Activated naive CD4-positive, alpha-beta T cell treated with anti-CD3 and anti-CD28 coated beads, Interleukin-2, amount 10 ng/mL, durations not matched to agents 7 days and 5 days (primary cell): ENCODE results near the gene AP3S1.
A peak's percentile ranks its signal among the peaks of the same experiment; 100 is the strongest.
"Not testable (repeated sequence)": the region's sequence is repeated elsewhere in the genome, so short reads cannot be mapped to it uniquely, and the experiment has no call there.

Experiments
- CTCF ChIA-PET: fragments of 350-600 bp; sonication (Branson Sonifier 250); formaldehyde crosslinking; loops from one replicate; lab custom pipeline; 2021; ENCODE audit warnings: antibody characterized with exemption; lab: Charles Lee
- DNase-seq: peaks from one replicate; pipeline ENCODE4 v3.0.0-alpha.2; 2020
- H3K27ac Mint-ChIP-seq: one replicate; pipeline ENCODE4 v1.8.0; 2021; ENCODE audit warnings: mild to moderate bottlenecking, moderate library complexity, mixed read lengths
- H3K27me3 Mint-ChIP-seq: one replicate; pipeline ENCODE4 v1.8.0; 2021; ENCODE audit warnings: mild to moderate bottlenecking, mixed read lengths
- H3K36me3 Mint-ChIP-seq: one replicate; pipeline ENCODE4 v1.8.0; 2021; ENCODE audit warnings: mixed read lengths
- H3K4me1 Mint-ChIP-seq: one replicate; pipeline ENCODE4 v1.8.0; 2021; ENCODE audit warnings: mixed read lengths
- H3K4me3 Mint-ChIP-seq: one replicate; pipeline ENCODE4 v1.8.0; 2021; ENCODE audit warnings: mild to moderate bottlenecking, moderate library complexity, mixed read lengths
- H3K9me3 Mint-ChIP-seq: one replicate; pipeline ENCODE4 v1.8.0; 2021; ENCODE audit warnings: mixed read lengths

Gene AP3S1

DNA sequence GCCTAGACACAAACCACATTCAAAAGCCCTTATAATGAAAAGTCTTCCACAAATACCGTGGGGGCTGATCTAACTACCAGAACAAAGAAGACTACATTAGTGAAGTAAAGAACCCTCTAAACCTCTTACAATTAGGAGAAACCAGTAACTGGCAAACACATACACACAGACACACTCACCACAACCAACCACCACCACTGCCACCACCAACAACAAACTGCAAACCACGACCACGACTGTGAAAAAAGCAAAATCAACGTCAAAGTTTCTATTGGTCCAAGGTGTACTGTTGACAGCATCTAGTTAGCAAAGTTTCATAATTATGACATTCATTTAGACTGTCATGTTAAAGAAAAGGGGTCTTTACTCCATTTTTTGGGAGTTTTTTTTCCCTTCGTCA, 28.0 kb upstream of the AP3S1 start:
- DNase-seq, result peak; percentile 26
- no peaks in the 10 kb centered on the region for H3K9me3 Mint-ChIP-seq
- CTCF ChIA-PET, result interaction anchor here (0.6 to 1.0 kb wide), 2 partner anchors 14 to 185 kb away, joined by 3 to 4 read pairs; no protein-coding TSS in a partner anchor
- H3K36me3 Mint-ChIP-seq, result peaks cover 8% of the 10 kb centered on the region
- H3K4me1 Mint-ChIP-seq, result peaks cover 54% of the 10 kb centered on the region
- no peak overlapping the region for H3K27ac Mint-ChIP-seq
- H3K4me3 Mint-ChIP-seq, result no peak overlapping the region
- H3K27me3 Mint-ChIP-seq, result peaks cover 54% of the 10 kb centered on the region

DNA sequence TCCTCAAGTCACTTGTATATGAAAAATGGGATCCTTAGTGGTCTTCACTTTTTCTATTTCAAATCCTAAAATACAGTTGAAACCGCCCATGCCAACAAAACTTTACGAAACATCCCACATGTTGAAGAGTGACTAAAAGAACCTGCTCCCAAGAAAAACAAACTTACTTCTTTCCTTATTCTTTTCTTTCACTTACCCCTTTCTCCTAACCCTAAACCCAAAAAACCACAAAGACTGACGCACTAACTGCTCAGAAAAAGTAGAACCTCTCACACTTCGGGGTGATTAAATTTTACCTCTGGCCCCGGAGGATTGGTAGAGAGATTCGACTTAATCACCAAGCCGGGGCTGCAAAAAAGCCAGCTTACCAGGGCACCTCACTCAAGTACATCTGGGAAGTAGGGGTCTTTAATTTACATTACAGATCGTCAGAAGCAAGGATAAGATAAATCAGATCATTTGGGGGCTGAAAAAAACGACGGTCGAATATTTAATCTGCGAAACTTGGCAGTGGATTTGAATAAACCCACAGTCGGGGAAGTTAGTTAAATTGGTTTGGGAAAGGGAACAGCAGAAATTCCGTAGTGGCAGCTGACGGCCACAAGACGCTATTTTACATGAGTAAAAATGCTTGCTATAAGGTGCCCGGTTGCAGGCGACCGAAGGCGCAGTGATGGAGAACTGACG, 26.6 kb upstream of the AP3S1 start:
- Mint-ChIP-seq H3K27ac (no peak overlapping the region), H3K27me3 (peaks cover 69% of the 10 kb centered on the region), H3K9me3 (no peaks in the 10 kb centered on the region), H3K4me3 (peak overlapping the region; percentile 58), H3K36me3 (peaks cover 8% of the 10 kb centered on the region), H3K4me1 (peaks cover 40% of the 10 kb centered on the region)
- DNase-seq, result no peak
- CTCF ChIA-PET, result no interaction called here

GRCh38 chr5:115815693-115816225, 26.0 kb upstream of the AP3S1 start:
- Mint-ChIP-seq H3K27ac (no peak overlapping the region), H3K4me3 (peak overlapping the region; percentile 65), H3K36me3 (peaks cover 8% of the 10 kb centered on the region), H3K27me3 (peaks cover 74% of the 10 kb centered on the region), H3K9me3 (no peaks in the 10 kb centered on the region), H3K4me1 (peaks cover 34% of the 10 kb centered on the region)
- CTCF ChIA-PET, result no interaction called here
- no peak for DNase-seq

- H3K9me3 Mint-ChIP-seq, result no peaks in the 10 kb centered on the region
- peaks cover 8% of the 10 kb centered on the region for H3K36me3 Mint-ChIP-seq
- peak within 1 kb of the TSS; percentile 65 for H3K4me3 Mint-ChIP-seq
- CTCF ChIA-PET, result interaction anchor here (0.7 kb wide), 1 partner anchor 11 kb away, joined by 4 read pairs; no protein-coding TSS in a partner anchor
- peaks cover 29% of the 10 kb centered on the region for H3K4me1 Mint-ChIP-seq
- DNase-seq, result peak; percentile 56
- H3K27me3 Mint-ChIP-seq, result peaks cover 76% of the 10 kb centered on the region
- no peak within 1 kb of the TSS for H3K27ac Mint-ChIP-seq
Observed at GRCh38 chr5:115816226-115817081, 25.3 kb upstream of the AP3S1 start, which contains the start of gene CDO1. Gene CDO1, minus strand, starts transcription at chr5:115816659. Its CDS starts 262 bp downstream, at chr5:115816397.

DNA sequence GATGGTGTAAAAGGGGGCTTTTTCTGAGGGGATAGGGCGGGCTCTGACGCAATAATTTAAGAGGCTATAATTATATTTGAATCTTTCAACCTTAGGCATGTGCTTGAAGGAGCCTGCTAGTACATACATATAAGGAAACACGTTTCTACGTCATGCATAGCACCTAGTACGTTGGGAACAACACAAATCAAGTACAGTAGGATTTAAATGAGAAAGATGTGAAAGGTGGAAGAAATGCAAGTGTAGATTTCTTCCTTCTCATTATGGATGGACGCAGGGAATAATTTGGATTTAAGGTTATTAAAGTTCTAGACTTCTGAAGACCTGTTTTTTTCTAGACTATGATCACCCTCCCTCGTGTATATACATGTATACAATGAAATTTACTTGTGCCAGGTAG, 24.3 kb upstream of the AP3S1 start:
- CTCF ChIA-PET, result no interaction called here
- Mint-ChIP-seq H3K27ac (no peak overlapping the region), H3K9me3 (no peaks in the 10 kb centered on the region), H3K27me3 (peaks cover 74% of the 10 kb centered on the region), H3K36me3 (peaks cover 8% of the 10 kb centered on the region), H3K4me3 (no peak overlapping the region), H3K4me1 (peaks cover 29% of the 10 kb centered on the region)
- no peak for DNase-seq

DNA sequence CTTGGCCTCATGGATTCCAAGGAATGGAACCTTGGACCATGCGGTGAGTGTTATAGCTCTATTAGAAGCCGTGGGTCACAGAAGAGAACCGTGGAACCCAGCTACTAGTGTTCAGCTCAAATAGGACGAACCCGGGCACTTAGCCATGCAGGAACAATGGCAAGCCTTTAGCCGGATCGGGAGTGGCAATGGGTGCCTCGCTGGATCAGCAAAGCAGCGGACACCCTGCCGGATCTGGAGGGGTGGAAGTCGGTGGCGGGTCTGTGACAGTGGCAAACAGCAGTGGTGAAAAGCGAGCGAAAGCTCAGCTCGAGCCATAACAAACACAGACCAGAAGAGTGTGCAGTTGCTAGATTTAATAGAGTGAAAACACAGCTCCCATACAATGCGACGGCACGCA, 22.9 kb upstream of the AP3S1 start:
- CTCF ChIA-PET, result no interaction called here
- Mint-ChIP-seq H3K4me1 (peaks cover 25% of the 10 kb centered on the region), H3K4me3 (no peak overlapping the region), H3K9me3 (no peaks in the 10 kb centered on the region), H3K27ac (no peak overlapping the region), H3K27me3 (peaks cover 63% of the 10 kb centered on the region), H3K36me3 (peaks cover 8% of the 10 kb centered on the region)
- DNase-seq, result no peak

DNA sequence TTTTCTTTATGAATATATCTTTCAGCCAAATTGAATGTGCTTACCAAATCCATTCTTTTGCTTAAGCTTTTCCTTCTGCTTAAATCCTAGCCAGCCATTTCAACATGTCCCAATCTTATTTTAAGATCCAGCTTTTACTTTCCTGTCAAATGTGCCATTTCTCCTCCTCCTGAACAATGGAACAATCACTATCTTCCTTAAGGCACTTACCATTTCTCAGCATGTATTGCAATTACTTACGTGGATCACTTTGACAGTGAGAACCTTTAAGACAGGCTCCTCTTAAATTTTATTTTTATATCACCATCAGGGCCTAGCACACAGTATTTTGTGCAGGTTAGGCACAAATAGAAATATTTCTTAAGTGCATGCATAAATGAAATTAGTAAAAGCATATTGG, 20.9 kb upstream of the AP3S1 start:
- H3K36me3 Mint-ChIP-seq, result no peaks in the 10 kb centered on the region
- H3K27ac Mint-ChIP-seq, result no peak overlapping the region
- H3K27me3 Mint-ChIP-seq, result peaks cover 51% of the 10 kb centered on the region
- H3K9me3 Mint-ChIP-seq, result peaks cover 4% of the 10 kb centered on the region
- H3K4me3 Mint-ChIP-seq, result no peak overlapping the region
- DNase-seq, result no peak
- peaks cover 7% of the 10 kb centered on the region for H3K4me1 Mint-ChIP-seq
- CTCF ChIA-PET, result interaction anchor here (1.3 kb wide), 1 partner anchor 12 kb away, joined by 3 read pairs; no protein-coding TSS in a partner anchor

- H3K4me1 Mint-ChIP-seq, CTCF ChIA-PET, H3K9me3 Mint-ChIP-seq, DNase-seq, H3K27ac Mint-ChIP-seq, H3K4me3 Mint-ChIP-seq: not testable (repeated sequence)
- Mint-ChIP-seq H3K27me3 (peaks cover 23% of the 10 kb centered on the region), H3K36me3 (peaks cover 22% of the 10 kb centered on the region)
Observed at GRCh38 chr5:115824983-115825382, 16.8 kb upstream of the AP3S1 start.

- H3K4me1 Mint-ChIP-seq, result no peaks in the 10 kb centered on the region
- peaks cover 8% of the 10 kb centered on the region for H3K9me3 Mint-ChIP-seq
- H3K36me3 Mint-ChIP-seq, result peaks cover 24% of the 10 kb centered on the region
- CTCF ChIA-PET, result interaction anchor here (1.0 kb wide), 1 partner anchor 13 kb away, joined by 4 read pairs; no protein-coding TSS in a partner anchor
- H3K4me3 Mint-ChIP-seq, result no peak overlapping the region
- H3K27me3 Mint-ChIP-seq, result peaks cover 14% of the 10 kb centered on the region
- no peak overlapping the region for H3K27ac Mint-ChIP-seq
- DNase-seq, result no peak
Observed at GRCh38 chr5:115825948-115826347, 15.8 kb upstream of the AP3S1 start.

GRCh38 chr5:115829913-115830312, 11.8 kb upstream of the AP3S1 start:
- peaks cover 8% of the 10 kb centered on the region for H3K27me3 Mint-ChIP-seq

GRCh38 chr5:115831163-115831768, 10.5 kb upstream of the AP3S1 start:
- CTCF ChIA-PET, result interaction anchor here (1.0 to 1.5 kb wide), 2 partner anchors 9 to 196 kb away, joined by 5 to 6 read pairs; no protein-coding TSS in a partner anchor
- peaks cover 55% of the 10 kb centered on the region for H3K36me3 Mint-ChIP-seq
- H3K9me3 Mint-ChIP-seq, result peaks cover 3% of the 10 kb centered on the region
- peak; percentile 42 for DNase-seq
- peaks cover under 1% of the 10 kb centered on the region for H3K27me3 Mint-ChIP-seq
- no peak overlapping the region for H3K4me3 Mint-ChIP-seq
- H3K4me1 Mint-ChIP-seq, result peaks cover 3% of the 10 kb centered on the region
- no peak overlapping the region for H3K27ac Mint-ChIP-seq

More at GRCh38 chr5:115829913-115830312, 11.8 kb upstream of the AP3S1 start:
- Mint-ChIP-seq H3K9me3 (peaks cover 6% of the 10 kb centered on the region), H3K27ac (no peak overlapping the region), H3K36me3 (peaks cover 44% of the 10 kb centered on the region), H3K4me1 (peaks cover 3% of the 10 kb centered on the region), H3K4me3 (no peak overlapping the region)
- DNase-seq, result no peak
- CTCF ChIA-PET, result no interaction called here

DNA sequence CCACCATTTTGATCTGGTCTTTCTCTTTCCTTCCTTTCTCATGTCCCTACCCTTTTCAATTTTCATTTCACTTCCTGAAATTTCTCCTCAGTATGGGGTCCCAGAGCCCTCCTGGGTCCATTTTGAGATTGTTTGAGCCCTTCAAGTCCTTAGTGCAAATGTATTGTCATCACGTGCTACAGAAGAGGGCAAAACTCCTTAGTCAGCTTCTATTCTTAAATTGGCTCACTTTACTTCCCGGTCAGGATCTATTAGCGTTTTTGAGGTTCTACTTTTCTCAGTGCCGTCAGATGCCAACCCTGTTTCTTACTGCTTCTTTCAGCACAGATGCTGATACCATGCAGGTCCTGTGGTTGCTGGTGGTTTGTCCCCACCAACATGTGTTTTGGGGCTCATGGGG, 6.3 kb upstream of the AP3S1 start:
- H3K4me1 Mint-ChIP-seq, result peaks cover 30% of the 10 kb centered on the region
- H3K36me3 Mint-ChIP-seq, result peaks cover 51% of the 10 kb centered on the region
- no peak overlapping the region for H3K4me3 Mint-ChIP-seq
- CTCF ChIA-PET, result no interaction called here
- no peak overlapping the region for H3K27ac Mint-ChIP-seq
- H3K9me3 Mint-ChIP-seq, result no peaks in the 10 kb centered on the region
- no peaks in the 10 kb centered on the region for H3K27me3 Mint-ChIP-seq
- DNase-seq, result no peak

GRCh38 chr5:115838885-115839518, 2.7 kb upstream of the AP3S1 start:
- Mint-ChIP-seq H3K4me3 (peak overlapping the region; percentile 98), H3K9me3 (no peaks in the 10 kb centered on the region), H3K27me3 (no peaks in the 10 kb centered on the region), H3K4me1 (peaks cover 46% of the 10 kb centered on the region), H3K27ac (peak overlapping the region; percentile 52), H3K36me3 (peaks cover 39% of the 10 kb centered on the region)
- peak; percentile 42 for DNase-seq
- CTCF ChIA-PET, result interaction anchor here (0.6 to 2.6 kb wide), 6 partner anchors 12 to 543 kb away, joined by 3 to 19 read pairs (median 4); no protein-coding TSS in a partner anchor
